LNCaP clone FGC (cell line): ENCODE measurements around the gene CALY.

ENCODE experiments used
- DNase-seq: peaks from one replicate; pipeline ENCODE4 v3.0.0-alpha.2; 2011; ENCODE audit warnings: low read depth
- H3K4me3 ChIP-seq: 2 replicates; pipeline ENCODE4 v1.5.1; 2011; ENCODE audit warnings: mild to moderate bottlenecking, low read depth, low read length, control low read depth
- CTCF ChIP-seq: IDR thresholded peaks from 2 replicates; pipeline ENCODE4 v1.5.1; 2012; ENCODE audit warnings: mild to moderate bottlenecking; ENCODE audit not compliant: control insufficient read depth, insufficient read depth; ENCODE audit errors: extremely low read depth

CALY gene

DNA sequence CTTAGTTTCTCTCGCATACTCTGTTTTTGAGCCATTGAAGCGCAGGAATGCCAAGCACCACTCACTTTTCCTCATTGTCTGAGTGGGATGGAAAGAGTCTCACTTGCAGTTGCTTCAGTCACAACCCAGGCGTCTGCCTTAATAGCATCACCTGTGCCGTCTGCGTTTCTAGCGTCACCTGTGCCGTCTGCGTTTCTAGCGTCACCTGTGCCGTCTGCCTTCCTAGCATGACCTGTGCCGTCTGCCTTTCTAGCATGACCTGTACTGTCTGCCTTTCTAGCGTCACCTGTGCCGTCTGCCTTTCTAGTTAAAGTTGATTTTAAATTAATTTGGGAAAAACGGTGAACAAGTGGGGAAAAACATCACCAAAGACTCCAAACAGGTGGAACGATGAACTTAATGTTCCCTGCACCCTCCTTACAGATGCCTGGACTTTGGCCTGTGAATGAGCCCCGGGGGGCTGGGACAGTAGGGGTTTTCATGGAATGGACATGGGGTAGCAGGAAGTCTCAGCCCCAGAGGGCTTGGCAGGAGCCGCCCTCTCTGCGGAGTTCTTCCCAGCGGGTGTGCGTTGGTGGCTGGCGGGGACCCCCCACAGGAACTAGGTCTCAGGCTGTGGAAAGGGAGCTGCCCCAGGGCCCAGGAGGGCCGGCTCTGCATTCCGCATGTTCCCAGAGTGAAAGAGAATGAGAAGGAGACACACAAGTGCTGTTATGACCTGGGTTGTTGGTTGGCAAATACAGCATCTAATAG, 24.5 kb downstream of the CALY start:
- DNase-seq = no peak
- H3K4me3 ChIP-seq = no peak overlapping the region
- no peak for TF ChIP-seq CTCF

- no peak overlapping the region for H3K4me3 ChIP-seq
- no peak for DNase-seq
- no peak for TF ChIP-seq CTCF
These were observed 25.1 kb downstream of the CALY start for GRCh38 chr10:133311570-133311969.

- peak overlapping the region; percentile 81 for H3K4me3 ChIP-seq
- TF ChIP-seq CTCF = no peak
- no peak for DNase-seq
These were observed 25.9 kb downstream of the CALY start for GRCh38 chr10:133310789-133311188.

- DNase-seq = no peak
- TF ChIP-seq CTCF = no peak
These were observed 26.3 kb downstream of the CALY start for GRCh38 chr10:133310399-133310755.

GRCh38 chr10:133309720-133310398, 26.8 kb downstream of the CALY start:
- H3K4me3 ChIP-seq = peak overlapping the region; percentile 81
- DNase-seq = peak; percentile 54
- TF ChIP-seq CTCF = no peak

More at GRCh38 chr10:133310399-133310755, 26.3 kb downstream of the CALY start:
- peak overlapping the region; percentile 81 for H3K4me3 ChIP-seq

GRCh38 chr10:133309100-133309719, 27.5 kb downstream of the CALY start:
- TF ChIP-seq CTCF = peak; percentile 44; the same call in 1 of the 2 replicates
- H3K4me3 ChIP-seq = peak overlapping the region; percentile 81
- peak; percentile 78 for DNase-seq
